ENCODE data around the gene EPHA3.

EPHA3 gene

GRCh38 chr3:89154416-89154815 is 47.0 kb downstream of the EPHA3 start:
- no peak for DNase-seq

GRCh38 chr3:89155811-89156210 is 48.4 kb downstream of the EPHA3 start:
- no peak for DNase-seq

GRCh38 chr3:89157575-89157974 is 50.2 kb downstream of the EPHA3 start:
- DNase-seq = no peak

- no peak for DNase-seq
Measured at GRCh38 chr3:89159605-89160004, 52.2 kb downstream of the EPHA3 start.

- DNase-seq = no peak
Measured at GRCh38 chr3:89164774-89165173, 57.4 kb downstream of the EPHA3 start.

- DNase-seq = no peak
Measured at GRCh38 chr3:89165636-89166263, 58.3 kb downstream of the EPHA3 start.

GRCh38 chr3:89171687-89172545 is 64.5 kb downstream of the EPHA3 start:
- DNase-seq = no peak

GRCh38 chr3:89173546-89173945 is 66.1 kb downstream of the EPHA3 start:
- no peak for DNase-seq

GRCh38 chr3:89179355-89180001 is 72.1 kb downstream of the EPHA3 start:
- no peak for DNase-seq

GRCh38 chr3:89180334-89180733 is 72.9 kb downstream of the EPHA3 start:
- no peak for DNase-seq

GRCh38 chr3:89182056-89182455 is 74.6 kb downstream of the EPHA3 start:
- DNase-seq = no peak

- no peak for DNase-seq
Measured at GRCh38 chr3:89184151-89184995, 77.0 kb downstream of the EPHA3 start.

GRCh38 chr3:89186456-89186855 is 79.0 kb downstream of the EPHA3 start:
- DNase-seq = no peak

GRCh38 chr3:89198591-89198990 is 91.2 kb downstream of the EPHA3 start:
- no peak for DNase-seq

GRCh38 chr3:89212619-89213018 is 105.2 kb downstream of the EPHA3 start:
- DNase-seq = no peak

- no peak for DNase-seq
Measured at GRCh38 chr3:89216016-89216739, 108.8 kb downstream of the EPHA3 start.

GRCh38 chr3:89217148-89217685 is 109.8 kb downstream of the EPHA3 start:
- DNase-seq = no peak

GRCh38 chr3:89221924-89222323 is 114.5 kb downstream of the EPHA3 start:
- no peak for DNase-seq

- DNase-seq = no peak
Measured at GRCh38 chr3:89223188-89223587, 115.8 kb downstream of the EPHA3 start.

GRCh38 chr3:89227218-89227617 is 119.8 kb downstream of the EPHA3 start:
- no peak for DNase-seq

- no peak for DNase-seq
Measured at GRCh38 chr3:89227634-89228033, 120.2 kb downstream of the EPHA3 start.

GRCh38 chr3:89232155-89232554 is 124.7 kb downstream of the EPHA3 start:
- no peak for DNase-seq

Measured in activated T-cell treated with anti-CD3 and anti-CD28 coated beads, Interleukin-2, amount 50 U/mL, for 1 hour (primary cell).